Esophagus squamous epithelium (tissue), 5 donors: ENCODE measurements around the gene FUT4. TPM values are rescaled to one million over a fixed set of nuclear protein-coding genes. Genes with fewer than 3 reads are reported as not detected.
"Not testable (repeated sequence)": the region's sequence is repeated elsewhere in the genome, so short reads cannot be mapped to it uniquely, and the experiment has no call there.

Experiments
- DNase-seq: peaks from one replicate; lab custom pipeline; 2025; lab: John Stamatoyannopoulos, UW
- H3K27ac ChIP-seq, 4 donors: fragments of 200-600 bp; sonication (generic); one replicate each; pipeline ENCODE4 v1.5.1; 2016 to 2019; ENCODE audit warnings: mild to moderate bottlenecking in 1 of 4
- H3K27me3 ChIP-seq, 4 donors: fragments of 200-600 bp; sonication (generic); 1 replicate in 3 of 4; 2 replicates in 1 of 4; pipeline versions ENCODE4 v1.5.1 to v1.6.0; 2017 to 2021; ENCODE audit warnings: antibody characterized with exemption in 1 of 4
- H3K36me3 ChIP-seq, 3 donors: fragments of 200-600 bp; sonication (generic); one replicate each; pipeline ENCODE4 v1.5.1; 2016 to 2019
- H3K4me1 ChIP-seq, 3 donors: fragments of 200-600 bp; sonication (generic); one replicate each; pipeline ENCODE4 v1.5.1; 2017 to 2019
- H3K4me3 ChIP-seq, 4 donors: fragments of 200-600 bp; sonication (generic); 1 replicate in 3 of 4; 2 replicates in 1 of 4; pipeline ENCODE4 v1.5.1; 2016 to 2019; ENCODE audit warnings: mild to moderate bottlenecking in 2 of 4, moderate library complexity in 1 of 4
- H3K9me3 ChIP-seq, 3 donors: fragments of 200-600 bp; sonication (generic); one replicate each; pipeline ENCODE4 v1.5.1; 2016 to 2019
- CTCF ChIP-seq, 6 experiments: fragments of 450-650 bp in 4 of 6; fragments of 200-600 bp in 2 of 6; sonication (generic) in 2 of 6; IDR thresholded peaks; one replicate each; pipeline ENCODE4 v1.5.1; 2016 to 2019; ENCODE audit warnings: antibody characterized with exemption in 6 of 6, mild to moderate bottlenecking in 4 of 6, moderate library complexity in 4 of 6
- POLR2A ChIP-seq, 4 donors: fragments of 450-650 bp; IDR thresholded peaks; one replicate each; pipeline ENCODE4 v1.6.1; 2017; ENCODE audit warnings: antibody characterized with exemption in 4 of 4, mild to moderate bottlenecking in 4 of 4, moderate library complexity in 3 of 4
- WGBS, 2 donors: methylation state at CpG; one replicate each; pipeline ENCODE4 v1.1.5; 2018; 5-methylcytosine and 5-hydroxymethylcytosine counted together
- intact Hi-C: fragments of 100-400 bp; cut with DNase I; formaldehyde crosslinking; loops from one replicate; pipeline ENCODE4 v1.15.0; 2022
- total RNA-seq, 4 donors: library from RNA; depleted of rRNA; stranded (reverse); fragments of >200 nt; gene quantifications; one replicate each; pipeline ENCODE4 v1.1.0, GENCODE V29; 2016
- donor health status: DM: yes; HTN: yes; CAD: no.

FUT4 gene
- total RNA-seq, 4 donors from 2014 or later = 1.4 to 6.1 (median 1.8) TPM

- Histone ChIP-seq H3K36me3 (no peaks in the 10 kb centered on the region), H3K27ac (no peak overlapping the region), H3K27me3 (no peaks in the 10 kb centered on the region), H3K9me3 (no peaks in the 10 kb centered on the region), H3K4me1 (peaks cover 0 to 11% (median 0%) of the 10 kb centered on the region in 3 donors), H3K4me3 (no peak overlapping the region)
- intact Hi-C loops = no loop called here
- no peak for TF ChIP-seq CTCF (IDR thresholded peaks at IDR 0.05)
- no peak for TF ChIP-seq POLR2A (IDR thresholded peaks at IDR 0.05)
- 64 to 75% methylated on average over 6 to 8 of the region's 8 CpGs for WGBS, 2 donors
- no peak for DNase-seq
Measured at GRCh38 chr11:94563848-94564467, 20.2 kb downstream of the FUT4 start.

GRCh38 chr11:94567181-94567670 lies 23.5 kb downstream of the FUT4 start, which contains the start of gene PIWIL4:
Gene PIWIL4, plus strand, starts transcription at chr11:94567368. Its CDS starts 151 bp downstream, at chr11:94567519.
- Histone ChIP-seq H3K4me1 (peaks cover 0 to 11% (median 0%) of the 10 kb centered on the region in 3 donors), H3K27me3 (no peaks in the 10 kb centered on the region), H3K4me3 (no peak within 1 kb of the TSS), H3K27ac (no peak within 1 kb of the TSS), H3K9me3 (no peaks in the 10 kb centered on the region), H3K36me3 (no peaks in the 10 kb centered on the region)
- DNase-seq = no peak
- 95 to 96% methylated on average over 25 of the region's 25 CpGs for WGBS, 2 donors
- intact Hi-C loops = no loop called here
- TF ChIP-seq POLR2A (IDR thresholded peaks at IDR 0.05) (no peak), CTCF (IDR thresholded peaks at IDR 0.05) (no peak)

GRCh38 chr11:94568200-94568599 lies 24.5 kb downstream of the FUT4 start:
- no peak for DNase-seq
- H3K9me3 ChIP-seq = no peaks in the 10 kb centered on the region
- H3K4me3 ChIP-seq = no peak overlapping the region
- no peaks in the 10 kb centered on the region for H3K27me3 ChIP-seq
- 90 to 93% methylated on average over 5 of the region's 5 CpGs for WGBS, 2 donors
- intact Hi-C loops = no loop called here
- no peak overlapping the region for H3K27ac ChIP-seq
- no peaks in the 10 kb centered on the region for H3K36me3 ChIP-seq
- peaks cover 0 to 8% (median 0%) of the 10 kb centered on the region in 3 donors for H3K4me1 ChIP-seq
- TF ChIP-seq POLR2A (IDR thresholded peaks at IDR 0.05) (no peak), CTCF (IDR thresholded peaks at IDR 0.05) (no peak)

GRCh38 chr11:94568717-94569116 lies 25.0 kb downstream of the FUT4 start:
- whole genome bisulfite sequencing, 2 donors = 84 to 85% methylated on average over 4 of the region's 4 CpGs
- TF ChIP-seq CTCF (IDR thresholded peaks at IDR 0.05) (no peak), POLR2A (IDR thresholded peaks at IDR 0.05) (no peak)

GRCh38 chr11:94572975-94573374 lies 29.3 kb downstream of the FUT4 start:
- H3K4me3 ChIP-seq, intact Hi-C loops, H3K27me3 ChIP-seq, H3K36me3 ChIP-seq, H3K27ac ChIP-seq, DNase-seq, H3K9me3 ChIP-seq, H3K4me1 ChIP-seq: not testable (repeated sequence)
- 78 to 90% methylated on average over 1 to 2 of the region's 2 CpGs for WGBS, 2 donors

More at GRCh38 chr11:94568717-94569116, 25.0 kb downstream of the FUT4 start:
- Histone ChIP-seq H3K27ac (no peak overlapping the region), H3K4me1 (peaks cover 0 to 3% (median 0%) of the 10 kb centered on the region in 3 donors), H3K36me3 (no peaks in the 10 kb centered on the region), H3K4me3 (no peak overlapping the region), H3K9me3 (no peaks in the 10 kb centered on the region), H3K27me3 (no peaks in the 10 kb centered on the region)
- intact Hi-C loops = no loop called here
- no peak for DNase-seq
